Measurements from ENCODE around the gene CLIC4. TPM values are rescaled to one million over a fixed set of nuclear protein-coding genes. Genes with fewer than 3 reads are reported as not detected.
"Not testable (repeated sequence)": the region's sequence is repeated elsewhere in the genome, so short reads cannot be mapped to it uniquely, and the experiment has no call there.

Gene CLIC4
- polyA plus RNA-seq, 3 donors = 165 to 169 (median 168) TPM

DNA sequence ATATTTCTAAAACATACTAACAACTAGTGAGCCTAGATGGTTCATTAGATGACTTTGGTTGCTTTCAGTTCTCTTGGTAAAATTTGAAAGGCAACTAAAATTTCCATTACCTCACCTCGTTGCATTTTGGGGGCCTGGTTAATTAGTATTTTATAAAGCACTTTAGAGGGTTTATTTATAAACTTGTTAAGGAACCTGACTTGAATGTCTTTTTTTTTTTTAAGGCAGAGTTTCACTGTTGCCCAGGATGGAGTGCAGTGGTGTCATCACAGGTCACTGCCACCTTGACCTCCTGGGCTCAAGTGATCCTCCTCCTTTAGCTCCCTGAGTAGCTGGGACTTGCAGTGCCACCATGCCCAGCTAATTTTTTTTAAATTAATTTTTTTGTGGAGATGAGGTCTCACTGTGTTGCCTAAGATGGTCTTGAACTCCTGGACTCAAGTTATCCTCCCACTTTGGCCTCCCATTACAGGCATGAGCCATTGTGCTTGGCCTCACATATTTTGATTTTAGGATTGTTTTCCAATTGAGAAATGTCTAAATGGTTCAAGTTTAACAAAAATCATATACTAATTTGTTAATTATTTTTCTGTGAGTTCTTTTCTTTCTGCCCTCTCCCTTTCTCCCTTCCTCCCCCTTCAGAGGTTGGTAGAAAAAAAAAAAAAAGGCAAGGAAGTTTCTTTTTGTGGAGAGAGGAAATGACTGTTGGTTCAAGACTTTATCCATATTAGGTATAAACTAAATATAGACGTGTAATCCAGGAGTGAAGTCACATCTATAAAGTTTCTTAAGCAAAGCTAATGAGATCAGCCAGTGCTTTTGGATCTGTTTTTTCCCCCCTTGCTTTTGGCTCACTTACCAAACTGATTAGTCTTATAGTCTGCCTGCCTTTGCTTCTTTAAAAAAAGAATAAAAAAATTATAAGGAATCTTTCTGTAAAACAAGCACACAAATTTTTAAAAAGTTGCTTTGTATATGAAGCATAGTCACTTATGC, 24.7 kb downstream of the CLIC4 start:
- no peak for DNase-seq

DNA sequence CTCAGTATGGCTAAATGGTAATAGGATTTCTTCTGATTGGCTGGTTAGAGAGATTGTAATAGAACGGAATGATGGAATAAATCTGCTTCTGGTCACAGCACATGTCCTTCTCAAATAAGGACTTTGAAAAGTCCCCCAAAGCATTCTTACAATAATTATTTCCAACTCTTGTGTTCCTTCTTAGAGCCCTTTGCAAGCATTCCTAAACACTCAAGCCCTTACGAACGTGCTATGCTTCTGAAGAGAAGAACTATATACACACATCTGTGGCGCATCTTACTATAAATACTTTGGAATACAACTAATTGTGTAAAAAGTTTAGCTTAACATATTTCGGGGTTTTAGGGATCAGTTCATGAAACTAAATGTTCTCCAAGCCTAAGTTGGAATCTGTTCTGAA, 25.6 kb downstream of the CLIC4 start:
- no peak for DNase-seq

DNA sequence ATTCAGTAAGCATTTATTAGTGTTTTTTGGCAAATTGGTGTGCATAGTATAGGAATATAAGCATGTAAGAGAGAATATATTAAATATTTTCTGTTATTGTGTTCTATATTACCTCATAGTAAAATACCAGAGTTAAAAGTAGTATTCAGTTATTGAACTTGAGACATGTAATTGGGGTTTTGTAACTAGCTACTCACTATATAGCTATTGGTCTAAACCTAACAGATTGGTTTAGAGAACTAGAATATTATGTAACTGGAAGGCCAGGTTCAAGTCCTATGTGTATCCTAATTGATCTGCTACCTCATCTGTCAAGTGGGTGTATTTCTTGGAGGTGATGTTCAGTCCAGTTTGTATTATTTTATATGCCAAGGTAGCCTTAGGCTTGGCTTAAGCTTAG, 26.3 kb downstream of the CLIC4 start:
- no peak for DNase-seq

GRCh38 chr1:24773618-24774017, 28.4 kb downstream of the CLIC4 start:
- no peak for DNase-seq

DNA sequence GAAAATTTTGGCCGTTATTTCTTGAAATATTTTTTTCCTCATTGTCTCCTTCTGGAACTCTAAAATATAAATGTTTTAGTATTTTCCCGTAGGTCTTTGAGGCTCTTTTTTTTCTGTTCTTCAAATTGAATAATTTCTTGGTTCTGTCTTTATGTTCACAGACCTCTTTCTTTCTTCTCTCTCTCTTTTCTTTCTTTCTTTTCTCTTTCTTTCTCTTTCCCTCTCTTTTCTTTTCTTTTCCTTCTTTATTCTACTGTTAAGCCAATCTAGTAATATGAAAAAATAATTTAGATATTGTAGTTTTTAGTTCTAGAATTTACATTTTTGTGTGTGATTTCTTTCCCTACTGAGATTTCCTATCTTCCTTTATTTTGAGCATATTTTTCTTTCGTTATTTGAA, 30.1 kb downstream of the CLIC4 start:
- DNase-seq = no peak

GRCh38 chr1:24775916-24776315, 30.7 kb downstream of the CLIC4 start:
- DNase-seq = no peak

GRCh38 chr1:24776821-24777220, 31.6 kb downstream of the CLIC4 start:
- no peak for DNase-seq

GRCh38 chr1:24778141-24778540, 32.9 kb downstream of the CLIC4 start:
- no peak for DNase-seq

DNA sequence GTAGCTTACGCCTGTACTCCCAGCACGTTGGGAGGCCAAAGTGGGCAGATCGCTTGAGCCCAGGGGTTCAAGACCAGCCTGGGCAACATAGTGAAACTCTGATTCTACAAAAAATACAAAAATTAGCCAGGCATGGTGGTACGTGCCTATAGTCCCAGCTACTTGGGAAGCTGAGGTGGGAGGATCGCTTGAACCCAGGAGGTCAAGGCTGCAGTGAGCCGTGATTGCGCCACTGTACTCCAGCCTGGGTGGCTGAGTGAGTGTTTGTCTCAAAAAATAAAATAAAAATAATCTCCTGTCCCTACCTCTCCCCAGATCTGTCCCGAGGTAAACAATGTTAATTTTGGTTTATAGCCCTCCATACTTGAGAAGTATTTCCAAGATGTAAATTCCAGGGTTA, 34.0 kb downstream of the CLIC4 start:
- not testable (repeated sequence) for DNase-seq

GRCh38 chr1:24779689-24780464, 34.6 kb downstream of the CLIC4 start:
- no peak for DNase-seq

- not testable (repeated sequence) for DNase-seq
Measured at GRCh38 chr1:24780626-24781025, 35.4 kb downstream of the CLIC4 start.

GRCh38 chr1:24782689-24783088, 37.4 kb downstream of the CLIC4 start:
- DNase-seq = no peak

- no peak for DNase-seq
Measured at GRCh38 chr1:24783713-24784112, 38.5 kb downstream of the CLIC4 start.

- DNase-seq = no peak
Measured at GRCh38 chr1:24786191-24786590, 40.9 kb downstream of the CLIC4 start.

GRCh38 chr1:24790490-24790889, 45.2 kb downstream of the CLIC4 start:
- no peak for DNase-seq

DNA sequence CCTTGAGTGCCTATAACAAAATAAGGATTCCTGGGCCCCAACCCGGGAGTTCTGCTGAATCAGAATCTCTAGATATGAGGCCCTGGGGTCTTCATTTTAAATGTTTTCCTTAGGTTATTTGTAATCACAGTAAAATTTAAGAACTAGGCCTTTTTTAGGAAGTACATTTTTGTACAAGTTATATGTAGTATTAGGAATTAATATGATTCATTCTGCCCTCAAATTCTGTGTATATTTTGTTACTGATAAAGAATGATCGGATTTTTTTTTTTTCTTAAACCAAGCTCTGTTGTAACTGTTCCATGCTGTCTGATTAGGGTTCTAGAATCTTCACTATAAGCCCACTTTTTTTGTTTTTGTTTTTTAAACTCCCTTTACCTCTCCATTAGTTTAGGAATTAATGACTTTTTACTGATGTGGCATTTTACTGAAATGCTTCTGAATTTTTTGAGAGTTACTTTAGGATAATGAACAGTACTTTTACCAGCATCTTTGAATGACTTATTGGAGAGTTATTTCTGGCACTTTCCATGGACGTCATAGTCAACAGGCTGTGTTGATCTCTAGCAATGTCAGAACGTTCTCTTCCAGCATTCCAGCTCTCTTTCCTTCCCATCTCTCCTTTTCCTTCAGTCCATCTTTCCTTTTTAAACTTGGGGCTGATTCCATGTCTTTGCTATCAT, 48.3 kb downstream of the CLIC4 start:
- no peak for DNase-seq

DNA sequence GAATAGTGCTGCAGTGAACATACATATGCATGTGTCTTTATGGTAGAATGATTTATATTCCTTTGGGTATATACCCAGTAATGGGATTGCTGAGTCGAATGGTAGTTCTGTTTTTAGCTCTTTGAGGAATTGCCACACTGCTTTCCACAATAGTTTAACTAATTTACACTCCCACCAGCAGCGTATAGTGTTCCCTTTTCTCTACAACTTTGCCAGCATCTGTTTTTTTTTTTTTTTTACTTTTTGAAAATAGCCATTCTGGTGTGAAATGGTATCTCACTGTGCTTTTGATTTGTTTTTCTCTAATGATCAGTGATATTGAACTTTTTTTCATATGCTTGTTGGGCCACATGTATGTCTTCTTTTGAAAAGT, 48.9 kb downstream of the CLIC4 start:
- not testable (repeated sequence) for DNase-seq

GRCh38 chr1:24795236-24795635, 50.0 kb downstream of the CLIC4 start:
- no peak for DNase-seq

- no peak for DNase-seq
Measured at GRCh38 chr1:24796524-24796923, 51.3 kb downstream of the CLIC4 start.

GRCh38 chr1:24799242-24799641, 54.0 kb downstream of the CLIC4 start:
- DNase-seq = not testable (repeated sequence)

DNA sequence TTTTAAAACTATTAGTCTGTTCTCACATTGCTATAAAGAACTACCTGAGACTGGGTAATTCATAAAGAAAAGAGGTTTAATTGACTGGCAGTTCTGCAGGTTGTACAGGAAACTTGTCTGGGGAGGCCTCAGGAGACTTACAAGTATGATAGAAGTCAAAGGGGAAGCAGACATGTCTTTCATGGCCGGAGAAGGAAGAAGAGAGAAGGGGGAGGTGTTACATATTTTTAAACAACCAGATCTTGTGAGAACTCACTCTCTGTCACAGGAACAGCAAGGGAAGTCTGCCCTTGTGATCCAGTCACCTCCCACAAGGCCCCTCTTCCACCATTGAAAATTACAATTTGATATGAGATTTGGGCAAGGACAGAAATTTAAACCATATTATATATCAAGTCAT, 55.9 kb downstream of the CLIC4 start:
- no peak for DNase-seq

- DNase-seq = no peak
Measured at GRCh38 chr1:24803220-24803619, 58.0 kb downstream of the CLIC4 start.

Measured in renal pelvis (tissue), 4 donors.